Globus pallidus (tissue), 1 donor: ENCODE results near the gene TRIM67.

ENCODE experiments used
- DNase-seq: peaks from one replicate; pipeline ENCODE4 v3.0.0-alpha.2; 2015; ENCODE audit warnings: low spot score

TRIM67 gene

DNA sequence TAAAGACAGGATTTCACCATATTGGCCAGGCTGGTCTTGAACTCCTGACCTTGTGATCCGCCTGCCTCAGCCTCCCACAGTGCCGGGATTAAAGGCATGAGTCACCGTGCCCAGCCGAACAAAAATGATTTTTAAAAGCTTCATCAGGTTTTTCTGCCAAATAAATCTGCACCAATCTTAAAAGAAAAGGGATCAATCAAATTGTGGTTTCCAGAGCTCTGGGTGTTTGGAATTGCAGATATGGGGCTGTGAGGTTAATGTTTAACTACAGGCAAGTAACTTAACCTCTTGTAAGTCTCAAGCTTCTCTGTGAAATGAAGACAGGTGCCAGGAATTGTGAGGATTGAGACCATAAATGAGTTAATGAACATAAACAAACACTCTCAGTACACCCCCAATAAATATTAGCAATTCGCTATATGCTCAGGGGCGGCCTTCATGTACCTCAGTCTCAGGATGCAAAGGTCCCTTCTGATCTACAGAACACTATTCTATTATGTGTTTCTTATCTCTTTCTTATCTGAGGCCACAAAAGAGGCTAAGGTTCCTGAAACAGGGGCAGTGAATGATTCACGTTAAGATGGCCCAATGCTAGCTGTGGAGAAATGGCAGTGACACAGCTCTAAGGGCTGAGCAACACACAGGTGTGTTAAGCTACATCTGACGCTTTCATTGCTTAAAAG is 72.0 kb downstream of the TRIM67 start:
- no peak for DNase-seq

DNA sequence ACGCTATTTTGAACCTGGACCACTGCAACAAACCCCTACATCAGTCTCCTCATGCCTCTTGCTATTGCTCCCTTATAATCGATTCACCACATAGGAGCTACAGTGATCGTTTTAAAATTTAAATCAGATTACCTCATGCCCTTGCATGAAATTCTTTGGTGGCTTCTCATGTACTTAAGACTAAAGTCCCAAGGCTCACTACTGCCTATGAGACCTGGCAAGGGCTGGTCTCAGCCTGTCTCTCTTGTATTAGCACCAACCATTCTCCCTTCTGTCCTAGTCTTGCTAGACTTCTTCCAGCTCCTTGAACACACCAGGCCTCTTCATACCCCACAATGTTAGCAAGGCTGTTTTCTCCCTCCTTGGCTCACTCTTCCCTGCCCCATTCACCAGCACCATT is 72.6 kb downstream of the TRIM67 start:
- DNase-seq = no peak

DNA sequence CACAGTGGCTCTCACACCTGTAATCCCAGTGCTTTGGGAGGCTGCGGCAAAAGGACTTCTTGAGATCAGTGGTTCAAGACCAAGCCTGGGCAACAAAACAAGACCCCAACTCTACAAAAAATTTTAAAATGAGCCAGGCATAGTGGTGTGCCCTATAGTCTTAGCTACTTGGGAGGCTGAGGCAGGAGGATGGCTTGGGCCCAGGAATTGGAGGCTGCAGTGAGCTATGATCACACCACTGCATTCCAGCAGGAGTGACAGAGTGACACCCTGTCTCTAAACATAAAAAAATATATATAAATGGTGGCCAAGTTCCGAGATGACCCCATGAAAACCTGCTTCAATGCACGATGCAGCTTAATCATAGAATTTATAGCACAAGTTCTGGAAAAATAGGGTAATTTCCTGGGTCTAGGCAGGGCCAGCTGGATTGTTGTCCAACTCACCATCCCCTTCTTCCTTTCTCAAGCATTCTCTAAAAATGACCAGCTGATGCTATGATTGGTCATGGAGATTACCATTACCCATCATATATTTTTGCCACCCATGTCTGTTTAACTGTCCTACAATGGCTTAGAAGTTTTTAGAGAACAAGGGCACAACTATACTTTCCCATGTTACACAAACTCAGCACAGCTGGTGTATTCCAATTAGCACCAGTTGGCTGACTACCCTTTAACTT is 73.8 kb downstream of the TRIM67 start:
- DNase-seq = no peak

DNA sequence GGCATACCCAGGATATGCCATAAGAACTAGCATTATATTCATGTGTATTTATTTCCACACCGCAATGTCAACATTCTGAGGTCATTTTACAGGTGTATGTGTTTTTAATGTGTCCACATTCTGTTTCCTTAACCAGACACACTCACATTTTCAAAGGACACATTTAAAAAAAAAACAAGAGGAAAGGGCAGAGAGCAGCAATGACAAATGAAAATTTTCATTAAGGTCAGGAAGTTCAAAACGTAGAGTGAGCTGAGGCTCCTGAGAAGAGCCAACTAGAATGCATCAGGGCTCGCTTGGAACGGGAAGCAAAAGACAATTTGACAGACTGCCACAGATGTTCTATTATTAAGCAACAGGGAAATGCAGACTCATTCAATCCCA is 74.3 kb downstream of the TRIM67 start:
- DNase-seq = no peak

DNA sequence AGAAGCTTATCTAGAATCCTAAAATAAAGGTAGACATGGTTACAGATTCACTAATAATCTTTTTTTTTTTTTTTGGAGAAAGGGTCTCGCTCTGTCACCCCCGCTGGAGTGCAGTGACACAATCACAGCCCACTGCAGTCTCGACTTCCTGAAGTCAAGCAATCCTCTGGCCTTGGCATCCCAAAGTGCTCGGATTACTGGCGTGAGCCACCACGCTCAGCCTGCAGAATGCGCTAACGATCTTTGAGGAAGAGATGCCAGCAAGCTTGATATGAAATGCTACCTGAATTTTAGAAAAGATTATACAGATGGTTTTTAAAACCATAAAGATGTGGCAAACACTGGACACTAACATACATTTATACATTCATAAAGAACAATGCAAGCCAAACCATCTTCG is 75.1 kb downstream of the TRIM67 start:
- DNase-seq = no peak

DNA sequence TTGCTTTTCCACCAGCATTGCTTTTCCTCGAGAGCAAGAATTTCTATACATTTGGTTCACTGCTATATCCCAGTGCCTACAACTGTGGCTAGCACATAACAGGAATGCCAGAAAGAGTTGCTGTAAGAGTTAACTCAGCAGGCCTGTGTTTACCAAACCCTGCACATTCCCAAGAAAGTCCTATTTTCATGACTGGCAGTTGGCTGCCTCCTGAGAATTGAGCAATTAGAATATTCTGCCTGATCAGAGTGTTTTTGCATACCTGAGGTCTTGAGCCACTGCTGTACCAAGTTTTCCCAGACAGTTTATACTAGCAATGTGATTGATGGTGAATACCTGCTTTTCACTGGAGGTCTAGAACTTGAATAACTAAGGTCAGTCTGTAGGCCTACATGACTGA is 76.4 kb downstream of the TRIM67 start:
- DNase-seq = no peak

DNA sequence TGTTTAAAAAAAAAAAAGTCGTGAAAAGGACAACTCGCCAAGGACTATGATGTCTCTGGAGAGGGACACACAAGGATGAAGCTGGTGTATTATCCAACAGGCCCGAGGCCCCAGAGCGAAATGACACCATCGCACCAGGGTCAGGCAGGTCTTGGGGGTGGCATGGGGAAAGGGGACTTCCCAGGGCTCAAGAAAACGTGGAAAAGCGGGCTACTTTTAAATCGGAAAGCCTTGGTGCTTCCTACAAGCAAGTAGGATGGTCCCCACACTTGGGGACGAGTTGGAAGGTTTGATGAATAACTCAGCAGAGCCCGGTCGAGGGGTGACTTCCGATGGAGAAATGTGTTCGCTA is 78.6 kb downstream of the TRIM67 start:
- DNase-seq = no peak

DNA sequence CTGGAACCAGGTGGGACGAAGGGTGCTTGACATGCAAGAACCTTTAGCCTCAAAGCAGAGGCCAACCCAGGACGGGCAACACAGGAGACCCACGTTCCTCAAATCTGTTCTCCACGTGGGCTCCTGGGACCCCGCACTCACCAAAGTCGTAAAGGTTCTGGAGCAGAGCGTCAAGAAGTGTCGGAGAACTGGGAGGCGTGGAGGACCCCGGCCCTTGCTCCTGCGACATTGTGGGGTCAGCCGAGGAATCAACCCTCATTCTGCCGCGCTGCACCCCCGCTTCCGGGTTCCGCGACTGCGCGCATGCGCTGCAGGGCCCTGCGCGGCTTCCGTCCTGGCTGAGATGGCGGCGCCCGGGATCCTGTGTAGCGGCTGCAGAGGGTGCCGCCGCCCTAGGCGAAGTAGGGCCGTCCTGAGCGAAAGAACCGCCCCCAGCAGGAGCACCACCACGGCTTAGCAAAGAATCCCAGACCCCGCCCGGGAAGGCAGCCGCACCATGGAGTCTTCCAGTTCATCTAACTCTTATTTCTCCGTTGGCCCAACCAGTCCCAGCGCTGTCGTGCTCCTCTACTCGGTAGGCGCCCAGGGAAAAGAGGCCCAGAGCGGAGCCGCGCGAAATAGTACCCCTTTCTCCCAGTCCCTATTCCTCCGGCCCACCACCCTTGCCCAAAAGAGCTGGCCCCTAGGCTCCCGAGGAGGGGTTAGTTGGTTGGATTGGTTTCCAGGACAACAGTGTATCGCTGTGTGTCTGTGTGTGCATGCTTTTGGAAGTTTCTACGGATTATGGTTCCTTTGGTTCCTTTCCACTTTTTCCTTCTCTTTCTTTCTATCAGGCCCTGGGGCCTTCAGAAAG is 79.3 kb downstream of the TRIM67 start, which contains the start of gene GNPAT:
GNPAT (plus strand) TSS at position 330 of the 853 bp plus-strand sequence; CDS start at position 497, 167 bp downstream.
- peak; percentile 79 for DNase-seq

DNA sequence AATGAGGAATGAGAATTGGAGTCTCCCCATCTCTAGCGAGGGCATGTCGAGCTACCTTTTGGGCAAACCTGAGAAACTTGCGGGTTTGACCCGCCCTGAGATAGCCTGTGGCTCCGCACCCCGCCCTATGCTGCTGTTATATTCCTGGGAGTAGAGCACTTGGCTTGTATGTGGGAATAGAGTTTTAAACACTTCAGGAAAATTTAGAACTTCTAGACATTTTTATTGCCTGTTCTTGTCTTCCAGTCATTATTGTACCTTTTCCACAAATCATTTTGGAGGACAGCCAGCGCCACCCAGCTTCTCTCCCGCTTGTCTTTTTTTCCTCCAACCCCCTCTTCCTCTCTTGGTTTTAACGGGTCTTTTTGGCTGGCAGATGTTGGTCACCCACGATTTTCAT is 79.9 kb downstream of the TRIM67 start:
- peak; percentile 9 for DNase-seq

DNA sequence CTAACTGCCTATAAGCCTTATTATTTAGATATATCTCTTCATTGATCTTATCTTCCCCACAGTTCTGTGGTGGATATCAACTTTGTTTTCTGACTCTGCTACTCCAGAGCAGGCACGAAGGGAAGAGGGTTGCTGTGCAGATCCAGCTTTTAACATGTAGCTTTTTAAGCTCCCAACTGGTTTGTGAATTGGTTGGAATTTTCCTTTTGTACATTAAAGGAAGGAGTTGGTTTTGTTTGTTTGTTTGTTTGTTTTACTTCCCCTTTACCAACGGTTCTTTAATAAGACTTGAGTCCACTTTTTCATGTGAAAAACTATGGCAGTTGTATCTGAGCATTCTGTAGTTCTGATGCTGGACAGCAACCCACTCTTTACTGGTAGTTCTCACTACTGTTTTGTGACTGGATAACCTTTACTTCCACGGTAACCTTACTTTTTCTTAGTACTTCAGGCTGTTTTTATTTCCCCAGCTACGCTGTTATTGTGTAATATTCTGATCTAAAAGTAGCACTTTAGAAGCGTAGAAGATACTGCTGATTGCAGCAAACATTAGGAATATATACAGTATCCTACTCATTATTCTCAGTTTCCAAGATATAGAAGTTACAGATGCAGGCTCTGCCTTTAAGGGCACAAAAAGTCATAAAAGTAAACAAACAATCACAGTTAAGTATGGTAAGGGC is 80.8 kb downstream of the TRIM67 start:
- DNase-seq = no peak

DNA sequence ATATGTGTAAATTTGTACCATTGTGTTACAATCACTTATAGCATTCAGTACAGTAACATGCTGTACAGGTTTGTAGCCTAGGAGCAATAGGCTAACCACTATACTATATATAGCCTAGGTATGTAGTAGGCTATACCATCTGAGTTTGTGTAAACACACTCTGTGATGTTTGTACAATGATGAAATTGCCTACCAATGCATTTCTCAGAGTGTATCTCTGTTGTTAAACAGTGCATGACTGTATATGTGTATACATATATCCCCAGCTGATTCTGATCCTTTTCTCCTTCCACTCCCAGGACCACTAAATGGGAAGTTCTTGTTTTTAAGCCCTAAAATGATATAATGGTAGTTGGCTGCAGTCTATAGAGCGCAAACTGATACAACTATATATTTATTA is 86.9 kb downstream of the TRIM67 start:
- DNase-seq = no peak

DNA sequence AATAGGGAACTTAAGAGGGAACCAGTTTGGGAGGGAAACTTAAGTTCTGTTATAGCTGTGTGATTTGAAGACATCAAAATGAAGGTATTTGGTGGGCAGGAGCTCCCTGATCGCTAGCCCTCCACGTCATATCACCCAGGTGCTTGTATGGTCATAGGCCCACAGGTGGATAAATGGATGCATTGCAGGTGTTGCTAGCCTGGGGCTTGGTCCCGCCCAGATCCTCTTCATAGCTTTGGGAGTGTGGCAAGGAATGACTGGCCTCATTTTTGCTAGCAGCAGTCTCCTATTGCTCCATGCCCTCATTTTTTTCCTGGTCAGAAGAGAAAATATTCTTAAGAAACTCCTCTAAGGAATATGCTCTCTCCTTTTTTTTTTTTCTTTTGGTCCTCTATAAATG is 90.5 kb downstream of the TRIM67 start:
- no peak for DNase-seq

DNA sequence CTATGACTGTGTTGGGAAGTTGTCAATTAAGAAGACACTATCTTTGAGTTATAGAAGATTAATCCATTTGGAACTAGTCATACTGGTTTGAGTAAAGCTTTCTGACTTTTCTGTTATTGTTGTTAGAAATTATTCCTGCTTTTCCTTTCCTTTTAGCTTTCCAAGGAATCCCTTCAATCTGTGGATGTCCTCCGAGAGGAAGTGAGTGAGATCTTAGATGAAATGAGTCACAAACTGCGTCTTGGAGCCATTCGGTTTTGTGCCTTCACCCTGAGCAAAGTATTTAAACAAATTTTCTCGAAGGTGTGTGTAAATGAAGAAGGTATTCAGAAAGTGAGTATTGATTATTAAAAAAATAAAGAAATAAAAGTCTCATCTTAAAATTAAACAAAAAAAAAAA is 98.5 kb downstream of the TRIM67 start:
- DNase-seq = no peak

DNA sequence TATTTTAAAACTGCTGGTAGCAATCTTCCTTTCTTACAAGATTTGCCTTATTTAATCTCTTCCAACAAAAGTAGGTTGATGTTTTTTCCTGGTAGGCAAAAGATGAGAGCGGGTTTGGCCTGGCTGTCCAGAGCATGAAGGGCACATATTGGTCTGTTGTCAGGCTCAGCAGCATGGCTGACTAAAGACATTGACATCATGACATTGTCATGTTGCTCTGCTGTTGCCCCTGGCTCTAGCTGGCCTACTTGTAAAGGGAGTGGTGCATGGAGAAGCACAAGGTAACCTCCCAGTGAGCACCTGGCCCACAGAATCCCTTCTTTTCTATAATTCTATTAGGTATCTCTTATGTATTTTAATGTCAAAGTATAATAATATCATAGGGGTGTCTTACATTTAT is 102.8 kb downstream of the TRIM67 start:
- DNase-seq = no peak

DNA sequence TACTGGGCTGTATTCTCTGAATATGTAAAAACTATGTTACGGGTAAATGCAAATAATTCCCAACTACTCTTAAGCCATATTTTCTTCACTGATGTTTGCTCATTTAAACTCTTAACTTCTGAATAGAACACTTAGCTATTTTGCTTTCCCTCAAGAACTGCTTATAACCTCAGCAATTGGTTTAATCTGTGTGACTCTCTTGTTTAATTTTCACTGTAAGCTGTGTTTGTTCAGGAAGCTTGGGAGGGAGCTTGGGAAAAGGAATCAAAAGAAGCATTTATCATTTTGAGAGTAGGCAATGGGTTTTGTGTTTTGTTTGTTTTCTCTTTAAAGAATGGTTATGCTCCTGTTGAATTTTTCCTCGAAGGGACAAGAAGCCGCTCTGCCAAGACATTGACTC is 103.5 kb downstream of the TRIM67 start:
- DNase-seq = peak; percentile 36

DNA sequence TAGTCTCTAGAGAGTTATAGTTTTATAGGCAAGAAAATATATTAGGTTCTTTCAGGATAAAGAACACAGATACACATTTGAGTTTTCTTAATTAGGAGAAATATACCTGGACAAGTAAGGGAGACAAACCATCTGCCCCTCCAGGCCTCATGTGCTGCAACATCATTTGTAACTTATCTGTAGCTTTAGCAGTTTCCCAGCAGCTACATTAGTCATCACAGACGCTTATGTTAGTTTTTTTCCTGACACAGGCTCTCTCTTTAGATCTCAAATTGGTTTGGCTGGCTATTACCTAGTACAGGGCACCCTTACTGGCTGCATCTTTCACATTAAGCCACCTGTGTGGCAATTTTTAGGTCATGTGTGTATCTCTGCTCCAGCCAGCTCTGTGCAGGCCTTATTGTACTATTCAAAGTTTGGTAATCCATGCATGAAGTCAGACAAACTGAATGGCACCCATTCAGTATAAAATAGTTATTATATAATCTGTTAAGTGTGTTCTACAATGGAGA is 105.0 kb downstream of the TRIM67 start:
- DNase-seq = no peak
